ENCODE measurements around the gene SAXO1.
A peak's percentile ranks its signal among the peaks of the same experiment; 100 is the strongest.

- TF ChIP-seq, protein P1, sequence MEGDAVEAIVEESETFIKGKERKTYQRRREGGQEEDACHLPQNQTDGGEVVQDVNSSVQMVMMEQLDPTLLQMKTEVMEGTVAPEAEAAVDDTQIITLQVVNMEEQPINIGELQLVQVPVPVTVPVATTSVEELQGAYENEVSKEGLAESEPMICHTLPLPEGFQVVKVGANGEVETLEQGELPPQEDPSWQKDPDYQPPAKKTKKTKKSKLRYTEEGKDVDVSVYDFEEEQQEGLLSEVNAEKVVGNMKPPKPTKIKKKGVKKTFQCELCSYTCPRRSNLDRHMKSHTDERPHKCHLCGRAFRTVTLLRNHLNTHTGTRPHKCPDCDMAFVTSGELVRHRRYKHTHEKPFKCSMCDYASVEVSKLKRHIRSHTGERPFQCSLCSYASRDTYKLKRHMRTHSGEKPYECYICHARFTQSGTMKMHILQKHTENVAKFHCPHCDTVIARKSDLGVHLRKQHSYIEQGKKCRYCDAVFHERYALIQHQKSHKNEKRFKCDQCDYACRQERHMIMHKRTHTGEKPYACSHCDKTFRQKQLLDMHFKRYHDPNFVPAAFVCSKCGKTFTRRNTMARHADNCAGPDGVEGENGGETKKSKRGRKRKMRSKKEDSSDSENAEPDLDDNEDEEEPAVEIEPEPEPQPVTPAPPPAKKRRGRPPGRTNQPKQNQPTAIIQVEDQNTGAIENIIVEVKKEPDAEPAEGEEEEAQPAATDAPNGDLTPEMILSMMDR (IDR thresholded peaks at IDR 0.05), result peak; percentile 96
- no peak for TF ChIP-seq EZH2 (IDR thresholded peaks at IDR 0.05)
These were observed 16.2 kb upstream of the SAXO1 start, which contains the start of gene RRAGA for GRCh38 chr9:19048966-19049916.

Measured in neural progenitor cell (in vitro differentiated cells).